Kidney epithelial cell (primary cell): ENCODE results near the gene UBASH3A. TPM values are rescaled to one million over a fixed set of nuclear protein-coding genes. Genes with fewer than 3 reads are reported as not detected.

Source experiments
- DNase-seq: peaks from one replicate; pipeline ENCODE4 v3.0.0-alpha.2; 2010; ENCODE audit warnings: low read depth
- H3K27me3 ChIP-seq: 2 replicates; pipeline ENCODE4 v1.6.0; 2011; ENCODE audit warnings: low read length; ENCODE audit not compliant: control insufficient read depth, insufficient read depth
- H3K36me3 ChIP-seq: 2 replicates; pipeline ENCODE4 v1.5.1; 2011; ENCODE audit warnings: low read length; ENCODE audit not compliant: control insufficient read depth, insufficient read depth
- H3K4me3 ChIP-seq: 2 replicates; pipeline ENCODE4 v1.5.1; 2011; ENCODE audit warnings: low read depth, mild to moderate bottlenecking, control low read depth, low read length
- CTCF ChIP-seq: IDR thresholded peaks from 2 replicates; pipeline ENCODE4 v1.5.1; 2011; ENCODE audit warnings: mild to moderate bottlenecking, moderate library complexity, low read length, control low read depth, inconsistent platforms; ENCODE audit not compliant: insufficient read depth, poor library complexity, severe bottlenecking
- total RNA-seq: library from RNA; depleted of rRNA; stranded (reverse); fragments of >200 nt; gene quantifications from 2 replicates; pipeline ENCODE4 v1.2.3, GENCODE V29; 2015

UBASH3A gene
- total RNA-seq, 1 donor from 2014 or later: not detected

DNA sequence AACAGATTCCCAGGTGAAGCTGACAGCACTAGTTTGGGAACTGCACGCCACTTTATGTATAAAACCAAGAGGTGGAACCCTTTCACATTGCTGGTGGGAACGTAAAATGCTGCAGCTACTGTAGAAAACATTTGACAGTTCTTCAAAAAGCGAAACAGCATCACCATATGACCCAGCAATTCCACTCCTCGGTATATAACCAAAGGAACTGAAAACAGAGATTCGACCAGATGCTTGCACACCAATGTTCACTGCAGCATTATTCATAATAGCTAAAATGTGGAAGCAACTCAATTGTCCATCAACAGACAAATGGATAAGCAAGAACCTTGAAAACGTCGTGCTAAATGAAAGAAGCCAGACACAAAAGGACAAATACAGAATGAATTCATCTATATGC, 74.8 kb downstream of the UBASH3A start:
- DNase-seq: no peak
- Histone ChIP-seq H3K4me3 (no peak overlapping the region), H3K36me3 (no peaks in the 10 kb centered on the region), H3K27me3 (no peaks in the 10 kb centered on the region)
- no peak for TF ChIP-seq CTCF

DNA sequence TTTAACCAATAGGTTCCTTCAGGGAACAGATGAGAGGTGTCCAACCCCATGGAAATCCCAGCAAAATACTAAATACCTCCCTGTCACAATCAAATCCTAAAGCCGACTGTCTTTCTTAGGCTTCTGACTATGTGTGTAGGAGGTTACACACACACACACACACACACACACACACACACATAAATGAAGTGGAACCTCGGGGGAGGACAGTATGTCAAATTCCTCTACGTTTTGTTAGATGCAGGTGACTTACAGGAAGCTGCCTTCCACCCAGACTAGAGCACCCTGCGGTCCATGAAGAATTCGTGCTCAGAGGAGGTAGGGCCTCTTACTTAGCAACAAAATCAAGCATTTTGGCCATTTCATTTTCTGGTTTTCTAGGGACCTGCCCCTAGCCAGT, 75.9 kb downstream of the UBASH3A start:
- Histone ChIP-seq H3K27me3 (no peaks in the 10 kb centered on the region), H3K4me3 (no peak overlapping the region), H3K36me3 (no peaks in the 10 kb centered on the region)
- DNase-seq: no peak
- no peak for TF ChIP-seq CTCF

- H3K36me3 ChIP-seq: no peaks in the 10 kb centered on the region
- no peak for DNase-seq
- no peak overlapping the region for H3K4me3 ChIP-seq
- no peak for TF ChIP-seq CTCF
- peaks cover under 1% of the 10 kb centered on the region for H3K27me3 ChIP-seq
Observed at GRCh38 chr21:42480736-42481135, 77.0 kb downstream of the UBASH3A start.

DNA sequence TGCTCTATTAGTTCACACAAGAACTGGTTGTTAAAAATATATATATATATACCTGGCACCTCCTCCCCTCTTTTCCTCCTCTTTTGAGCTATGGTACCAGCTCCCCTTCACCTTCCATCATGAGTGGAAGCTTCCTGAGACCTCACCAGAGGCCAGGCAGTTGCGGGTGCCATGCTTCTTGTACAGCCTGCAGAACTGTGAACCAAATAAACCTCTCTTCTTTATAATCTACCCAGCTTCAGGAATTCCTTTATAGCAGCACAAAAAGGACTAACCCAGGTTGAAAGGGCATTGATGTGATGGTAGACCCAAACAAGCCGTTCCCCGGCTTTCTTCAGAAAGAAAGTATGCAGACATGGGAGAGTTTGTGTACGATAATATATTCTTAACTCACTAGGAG, 77.5 kb downstream of the UBASH3A start:
- H3K27me3 ChIP-seq: peaks cover 3% of the 10 kb centered on the region
- DNase-seq: no peak
- TF ChIP-seq CTCF: no peak
- no peaks in the 10 kb centered on the region for H3K36me3 ChIP-seq
- H3K4me3 ChIP-seq: no peak overlapping the region

GRCh38 chr21:42484966-42485365, 81.3 kb downstream of the UBASH3A start:
- Histone ChIP-seq H3K36me3 (no peaks in the 10 kb centered on the region), H3K4me3 (no peak overlapping the region), H3K27me3 (peaks cover 14% of the 10 kb centered on the region)
- DNase-seq: no peak
- TF ChIP-seq CTCF: no peak

- no peak for DNase-seq
- Histone ChIP-seq H3K36me3 (no peaks in the 10 kb centered on the region), H3K27me3 (peaks cover 14% of the 10 kb centered on the region), H3K4me3 (no peak overlapping the region)
- TF ChIP-seq CTCF: no peak
Observed at GRCh38 chr21:42486072-42486471, 82.4 kb downstream of the UBASH3A start.
